Activated CD4-positive, alpha-beta T cell treated with anti-CD3 and anti-CD28 coated beads, Interleukin-2, amount 50 U/mL, for 4 hours (primary cell): Measurements from ENCODE around the gene EIF4E2.
"Not testable (repeated sequence)": the region's sequence is repeated elsewhere in the genome, so short reads cannot be mapped to it uniquely, and the experiment has no call there.

ENCODE experiments used
- DNase-seq, 2 experiments: peaks; one replicate each; pipeline ENCODE4 v3.0.0-alpha.2; 2020

EIF4E2 gene

GRCh38 chr2:232522623-232523401, 27.7 kb upstream of the EIF4E2 start:
- no peak for DNase-seq

- DNase-seq = no peak
Observed at GRCh38 chr2:232523402-232523681, 27.1 kb upstream of the EIF4E2 start.

GRCh38 chr2:232523682-232524597, 26.5 kb upstream of the EIF4E2 start:
- DNase-seq = no peak

- DNase-seq = no peak
Observed at GRCh38 chr2:232524771-232525170, 25.7 kb upstream of the EIF4E2 start.

- no peak for DNase-seq
Observed at GRCh38 chr2:232525199-232525598, 25.3 kb upstream of the EIF4E2 start.

- no peak for DNase-seq
Observed at GRCh38 chr2:232525791-232526371, 24.6 kb upstream of the EIF4E2 start, which contains the start of gene CHRND. Gene CHRND, plus strand, starts transcription at chr2:232526160. Its CDS starts 56 bp downstream, at chr2:232526216.

GRCh38 chr2:232526372-232526941, 24.0 kb upstream of the EIF4E2 start:
- no peak for DNase-seq

- DNase-seq = no peak
Observed at GRCh38 chr2:232527905-232528470, 22.5 kb upstream of the EIF4E2 start.

GRCh38 chr2:232528746-232529460, 21.6 kb upstream of the EIF4E2 start:
- no peak for DNase-seq

- DNase-seq = no peak
Observed at GRCh38 chr2:232529806-232530547, 20.5 kb upstream of the EIF4E2 start.

- DNase-seq = no peak
Observed at GRCh38 chr2:232530626-232531260, 19.7 kb upstream of the EIF4E2 start.

- DNase-seq = no peak
Observed at GRCh38 chr2:232532419-232532818, 18.1 kb upstream of the EIF4E2 start.

GRCh38 chr2:232532821-232533220, 17.7 kb upstream of the EIF4E2 start:
- DNase-seq = not testable (repeated sequence)

GRCh38 chr2:232533944-232534710, 16.4 kb upstream of the EIF4E2 start:
- DNase-seq = no peak

GRCh38 chr2:232534940-232535651, 15.4 kb upstream of the EIF4E2 start:
- DNase-seq = no peak

GRCh38 chr2:232535761-232536530, 14.5 kb upstream of the EIF4E2 start:
- DNase-seq = no peak

- DNase-seq = no peak
Observed at GRCh38 chr2:232537079-232537478, 13.4 kb upstream of the EIF4E2 start.

GRCh38 chr2:232537499-232537898, 13.0 kb upstream of the EIF4E2 start:
- DNase-seq = no peak

GRCh38 chr2:232538671-232539070, 11.8 kb upstream of the EIF4E2 start:
- no peak for DNase-seq
